GM12878 (cell line): ENCODE data around the gene CDH2. TPM values are rescaled to one million over a fixed set of nuclear protein-coding genes. Genes with fewer than 3 reads are reported as not detected.

ENCODE experiments used
- ATAC-seq: fragments of 200-7000 bp; cut with Tn5 transposase; 3 replicates; pipeline ENCODE4 v1.9.1; 2020; ENCODE audit warnings: mild to moderate bottlenecking, moderate library complexity
- BruUV-seq: library from RNA; stranded (reverse); fragments of 400-500 nt; replicated peaks from 2 replicates; lab custom pipeline; 2021; lab: Mats Ljungman, UMichigan
- CTCF ChIA-PET: fragments of 300-600 bp; sonication (Branson Sonifier 250); formaldehyde crosslinking; extraction: SDS; loops from one replicate; lab custom pipeline; 2021; ENCODE audit warnings: inconsistent platforms; lab: Yijun Ruan, JAX
- POLR2A ChIA-PET: fragments of 350-600 bp; formaldehyde crosslinking; extraction: SDS; loops from one replicate; lab custom pipeline; 2021; ENCODE audit warnings: inconsistent platforms; lab: Charles Lee
- RAD21 ChIA-PET: fragments of 300-600 bp; sonication (Branson Sonifier 250); formaldehyde crosslinking; loops from one replicate; lab custom pipeline; 2023; ENCODE audit warnings: antibody characterized with exemption; ENCODE audit not compliant: unreplicated experiment; lab: Charles Lee
- SMC1A ChIA-PET: fragments of 300-600 bp; sonication (Branson Sonifier 250); formaldehyde crosslinking; loops from one replicate; lab custom pipeline; 2023; ENCODE audit not compliant: unreplicated experiment, uncharacterized antibody; lab: Charles Lee
- DNase-seq: peaks from one replicate; pipeline ENCODE4 v3.0.0-alpha.2; 2011; ENCODE audit warnings: low read depth, low spot score
- FAIRE-seq: peaks from 3 replicates; lab custom pipeline; 2011; peaks lifted over from hg19 to GRCh38; lab: Jason Lieb, UNC
- H2AFZ ChIP-seq: 2 replicates; pipeline ENCODE4 v1.6.0; 2011; ENCODE audit warnings: low read depth, low read length, control low read depth; ENCODE audit not compliant: control insufficient read depth
- H3K27ac ChIP-seq: 2 replicates; pipeline ENCODE4 v1.5.1; 2011; ENCODE audit warnings: control low read depth; ENCODE audit not compliant: control insufficient read depth, insufficient read depth
- H3K27me3 ChIP-seq, 2 experiments: replicated peaks in 1 of 2; 2 replicates each; pipeline versions ENCODE4 v1.6.0 to v1.6.1; 2011; ENCODE audit warnings: low read length in 1 of 2; ENCODE audit not compliant: control insufficient read depth in 2 of 2, insufficient read depth in 2 of 2
- H3K36me3 ChIP-seq, 2 experiments: 2 replicates each; pipeline ENCODE4 v1.5.1; 2011; ENCODE audit warnings: low read length in 1 of 2; ENCODE audit not compliant: control insufficient read depth in 2 of 2, insufficient read depth in 2 of 2
- H3K4me1 ChIP-seq: 2 replicates; pipeline ENCODE4 v1.6.1; 2011; ENCODE audit warnings: mild to moderate bottlenecking, low read length, moderate library complexity, mixed read lengths; ENCODE audit not compliant: control insufficient read depth, insufficient read depth
- H3K4me2 ChIP-seq: 2 replicates; pipeline ENCODE4 v1.6.0; 2011; ENCODE audit warnings: control low read depth; ENCODE audit not compliant: control insufficient read depth, insufficient read depth
- H3K4me3 ChIP-seq: fragments of 200-600 bp; sonication (generic); 2 replicates; pipeline ENCODE4 v1.5.1; 2016
- H3K79me2 ChIP-seq: 2 replicates; pipeline ENCODE4 v1.6.0; 2011; ENCODE audit warnings: low read length; ENCODE audit not compliant: control insufficient read depth, insufficient read depth
- H3K9ac ChIP-seq: 2 replicates; pipeline ENCODE4 v1.8.0; 2011; ENCODE audit warnings: low read length, control low read depth, mixed read lengths; ENCODE audit not compliant: control insufficient read depth, insufficient read depth
- H3K9me3 ChIP-seq: replicated peaks from 3 replicates; pipeline ENCODE4 v1.5.1; 2011; ENCODE audit warnings: mild to moderate bottlenecking, low read length; ENCODE audit not compliant: control insufficient read depth, insufficient read depth
- H4K20me1 ChIP-seq: 2 replicates; pipeline ENCODE4 v1.6.0; 2011; ENCODE audit not compliant: control insufficient read depth, insufficient read depth
- HDAC2 ChIP-seq: fragments of 200-600 bp; sonication (generic); IDR thresholded peaks from 2 replicates; pipeline ENCODE4 v1.6.1; 2017
- KLF5 ChIP-seq: fragments of 450-650 bp; IDR thresholded peaks from 2 replicates; pipeline ENCODE4 v1.6.1; 2014; ENCODE audit warnings: mild to moderate bottlenecking; ENCODE audit not compliant: partially characterized antibody
- MYC ChIP-seq: IDR thresholded peaks from 2 replicates; pipeline ENCODE4 v1.6.1; 2011; ENCODE audit warnings: mild to moderate bottlenecking, low read length, moderate library complexity, inconsistent platforms; ENCODE audit not compliant: insufficient read depth, insufficient replicate concordance, insufficient read length, severe bottlenecking
- NBN ChIP-seq: fragments of 450-650 bp; IDR thresholded peaks from 2 replicates; pipeline ENCODE4 v1.6.1; 2016
- NR2F1 ChIP-seq: fragments of 450-650 bp; conservative IDR thresholded peaks from 2 replicates; pipeline ENCODE4 v1.6.1; 2017; ENCODE audit warnings: mild to moderate bottlenecking
- RCOR1 ChIP-seq: conservative IDR thresholded peaks from 2 replicates; pipeline ENCODE4 v1.6.1; 2012; ENCODE audit warnings: low read depth, low read length, improper control_type of control experiment
- SRF ChIP-seq, 2 experiments: IDR thresholded peaks; 2 replicates each; pipeline ENCODE4 v1.6.1; 2011; ENCODE audit warnings: low read depth in 2 of 2, low read length in 2 of 2, mild to moderate bottlenecking in 1 of 2, moderate library complexity in 1 of 2
- TCF12 ChIP-seq: IDR thresholded peaks from 2 replicates; pipeline ENCODE4 v1.6.1; 2011; ENCODE audit warnings: low read depth, mild to moderate bottlenecking, low read length
- ZBTB11 ChIP-seq: fragments of 450-650 bp; formaldehyde crosslinking; IDR thresholded peaks from 2 replicates; pipeline ENCODE4 v1.5.0; 2022; ENCODE audit warnings: mild to moderate bottlenecking, missing genetic modification characterization
- WGBS: methylation state at CpG from one replicate; pipeline ENCODE4 v1.1.6; 2016; ENCODE audit warnings: low lambda C conversion rate; ENCODE audit not compliant: insufficient replicate concordance, insufficient coverage; ENCODE audit errors: missing lambda C conversion rate; 5-methylcytosine and 5-hydroxymethylcytosine counted together
- in situ Hi-C: fragments of 300-500 bp; cut with MboI; formaldehyde crosslinking; loops from 9 replicates; pipeline ENCODE4 v1.14.3; 2018; ENCODE audit warnings: mixed read lengths
- intact Hi-C: fragments of 100-400 bp; cut with micrococcal nuclease; formaldehyde crosslinking; loops from one replicate; pipeline ENCODE4 v1.14.2; 2022; ENCODE audit not compliant: unreplicated experiment
- polyA plus RNA-seq, 11 experiments: library from polyadenylated mRNA; depleted of rRNA in 4 of 11; unstranded in 6 of 11; stranded (reverse) in 5 of 11; fragments of >200 nt; fragmentation: Nextera tagmentation in 4 of 11; fragmentation: Illumina TruSeq in 1 of 11; extraction: Ambion mirVana in 4 of 11; extraction: Trizol in 1 of 11; gene quantifications; 1 replicate in 1 of 11; 2 replicates in 10 of 11; pipeline versions ENCODE4 v1.2.1 to v1.2.3, GENCODE V29; 2011 to 2016; ENCODE audit warnings: inconsistent platforms in 2 of 11, missing spikeins in 2 of 11, low read depth in 1 of 11
- total RNA-seq, 4 experiments: library from RNA; depleted of rRNA in 3 of 4; stranded (reverse); fragments of >200 nt in 3 of 4; fragmentation: Illumina TruSeq in 1 of 4; extraction: Trizol in 1 of 4; gene quantifications; 2 replicates each; pipeline versions ENCODE4 v1.2.1 to v1.2.3, GENCODE V29; 2013 to 2021
- TF ChIP-seq, protein P1 (sequence below): fragments of 150-350 bp; IDR thresholded peaks from 2 replicates; pipeline ENCODE4 v1.6.1; 2014; ENCODE audit warnings: mild to moderate bottlenecking, low read depth, low read length
- TF ChIP-seq, protein P2 (sequence below): fragments of 150-350 bp; IDR thresholded peaks from 2 replicates; pipeline ENCODE4 v1.6.1; 2016; ENCODE audit warnings: low read depth, low read length

The CDH2 gene
- total and polyA plus RNA-seq, 10 of the 15 experiments (the other 5 are each of a cell fraction or from before 2014, with no cell fraction given): 0.01 to 0.25 (median 0.06) TPM; not detected in 4

DNA sequence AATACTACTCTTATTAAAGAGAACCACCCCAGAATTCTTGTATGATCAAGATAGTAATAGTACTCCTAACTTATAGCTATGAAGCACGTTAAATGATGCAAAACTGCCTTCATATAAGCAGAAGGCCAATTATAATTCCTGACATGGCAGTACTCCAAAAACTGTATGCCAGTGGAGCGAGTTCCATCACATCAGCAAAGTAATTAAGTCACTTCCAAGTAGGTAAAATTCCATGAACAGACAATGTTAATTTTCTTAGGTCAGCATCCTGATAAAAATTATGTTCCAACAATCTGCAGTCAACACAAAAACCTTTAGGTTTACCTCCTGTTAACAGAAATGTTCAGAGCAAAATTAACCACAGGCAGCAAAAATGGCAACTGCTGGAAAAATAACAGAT lies 136.7 kb downstream of the CDH2 start:
- no TSS peak for BruUV-seq
- in situ Hi-C loops: no loop called here

More for the DNA sequence above, 136.7 kb downstream of the CDH2 start:
- no peaks in the 10 kb centered on the region for H3K9me3 ChIP-seq
- H3K4me3 ChIP-seq: no peak overlapping the region
- no peak overlapping the region for H3K9ac ChIP-seq
- FAIRE-seq (no peak), DNase-seq (no peak), ATAC-seq (no peak)
- H3K27me3 ChIP-seq: no peaks in the 10 kb centered on the region
- H3K27ac ChIP-seq: no peak overlapping the region
- CTCF ChIA-PET: no interaction called here
- SMC1A ChIA-PET: interaction anchor here (0.8 kb wide), 1 partner anchor 12 kb away, joined by 3 read pairs; no protein-coding TSS in a partner anchor
- H3K4me1 ChIP-seq: no peaks in the 10 kb centered on the region
- no peak for TF ChIP-seq ZBTB11 (CRISPR knock-in tag)
- TF ChIP-seq TCF12: no peak
- TF ChIP-seq, protein P1, sequence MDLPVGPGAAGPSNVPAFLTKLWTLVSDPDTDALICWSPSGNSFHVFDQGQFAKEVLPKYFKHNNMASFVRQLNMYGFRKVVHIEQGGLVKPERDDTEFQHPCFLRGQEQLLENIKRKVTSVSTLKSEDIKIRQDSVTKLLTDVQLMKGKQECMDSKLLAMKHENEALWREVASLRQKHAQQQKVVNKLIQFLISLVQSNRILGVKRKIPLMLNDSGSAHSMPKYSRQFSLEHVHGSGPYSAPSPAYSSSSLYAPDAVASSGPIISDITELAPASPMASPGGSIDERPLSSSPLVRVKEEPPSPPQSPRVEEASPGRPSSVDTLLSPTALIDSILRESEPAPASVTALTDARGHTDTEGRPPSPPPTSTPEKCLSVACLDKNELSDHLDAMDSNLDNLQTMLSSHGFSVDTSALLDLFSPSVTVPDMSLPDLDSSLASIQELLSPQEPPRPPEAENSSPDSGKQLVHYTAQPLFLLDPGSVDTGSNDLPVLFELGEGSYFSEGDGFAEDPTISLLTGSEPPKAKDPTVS: no peak
- no peak for TF ChIP-seq SRF (IDR thresholded peaks at IDR 0.05; ENCODE audit: low read depth in 2 of 2, low read length in 2 of 2)
- no peak for TF ChIP-seq MYC
- no peak for TF ChIP-seq HDAC2
- TF ChIP-seq, protein P2, sequence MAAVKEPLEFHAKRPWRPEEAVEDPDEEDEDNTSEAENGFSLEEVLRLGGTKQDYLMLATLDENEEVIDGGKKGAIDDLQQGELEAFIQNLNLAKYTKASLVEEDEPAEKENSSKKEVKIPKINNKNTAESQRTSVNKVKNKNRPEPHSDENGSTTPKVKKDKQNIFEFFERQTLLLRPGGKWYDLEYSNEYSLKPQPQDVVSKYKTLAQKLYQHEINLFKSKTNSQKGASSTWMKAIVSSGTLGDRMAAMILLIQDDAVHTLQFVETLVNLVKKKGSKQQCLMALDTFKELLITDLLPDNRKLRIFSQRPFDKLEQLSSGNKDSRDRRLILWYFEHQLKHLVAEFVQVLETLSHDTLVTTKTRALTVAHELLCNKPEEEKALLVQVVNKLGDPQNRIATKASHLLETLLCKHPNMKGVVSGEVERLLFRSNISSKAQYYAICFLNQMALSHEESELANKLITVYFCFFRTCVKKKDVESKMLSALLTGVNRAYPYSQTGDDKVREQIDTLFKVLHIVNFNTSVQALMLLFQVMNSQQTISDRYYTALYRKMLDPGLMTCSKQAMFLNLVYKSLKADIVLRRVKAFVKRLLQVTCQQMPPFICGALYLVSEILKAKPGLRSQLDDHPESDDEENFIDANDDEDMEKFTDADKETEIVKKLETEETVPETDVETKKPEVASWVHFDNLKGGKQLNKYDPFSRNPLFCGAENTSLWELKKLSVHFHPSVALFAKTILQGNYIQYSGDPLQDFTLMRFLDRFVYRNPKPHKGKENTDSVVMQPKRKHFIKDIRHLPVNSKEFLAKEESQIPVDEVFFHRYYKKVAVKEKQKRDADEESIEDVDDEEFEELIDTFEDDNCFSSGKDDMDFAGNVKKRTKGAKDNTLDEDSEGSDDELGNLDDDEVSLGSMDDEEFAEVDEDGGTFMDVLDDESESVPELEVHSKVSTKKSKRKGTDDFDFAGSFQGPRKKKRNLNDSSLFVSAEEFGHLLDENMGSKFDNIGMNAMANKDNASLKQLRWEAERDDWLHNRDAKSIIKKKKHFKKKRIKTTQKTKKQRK: no peak
- TF ChIP-seq NR2F1: no peak
- TF ChIP-seq NBN: no peak
- TF ChIP-seq KLF5: no peak
- no peak for TF ChIP-seq RCOR1
- TF ChIP-seq, all 136 proteins: peak for 0
- ChIA-PET POLR2A (no interaction called here), RAD21 (no interaction called here)
- no peak overlapping the region for H2AFZ ChIP-seq
- H4K20me1 ChIP-seq: no peaks in the 10 kb centered on the region
- no peak overlapping the region for H3K4me2 ChIP-seq
- H3K36me3 ChIP-seq: no peaks in the 10 kb centered on the region
- intact Hi-C loops: no loop called here
- no peaks in the 10 kb centered on the region for H3K79me2 ChIP-seq
- WGBS: 0% methylated on average over 2 of the region's 2 CpGs
